GM19043 (cell line): ENCODE results near the gene SNAP29.
"Not testable (repeated sequence)": the region's sequence is repeated elsewhere in the genome, so short reads cannot be mapped to it uniquely, and the experiment has no call there.

Experiments used
- ATAC-seq: cut with Tn5 transposase; IDR thresholded peaks from one replicate; pipeline ENCODE4 v1.9.1; 2021; ENCODE audit warnings: low read depth; ENCODE audit not compliant: unreplicated experiment

SNAP29 gene

DNA sequence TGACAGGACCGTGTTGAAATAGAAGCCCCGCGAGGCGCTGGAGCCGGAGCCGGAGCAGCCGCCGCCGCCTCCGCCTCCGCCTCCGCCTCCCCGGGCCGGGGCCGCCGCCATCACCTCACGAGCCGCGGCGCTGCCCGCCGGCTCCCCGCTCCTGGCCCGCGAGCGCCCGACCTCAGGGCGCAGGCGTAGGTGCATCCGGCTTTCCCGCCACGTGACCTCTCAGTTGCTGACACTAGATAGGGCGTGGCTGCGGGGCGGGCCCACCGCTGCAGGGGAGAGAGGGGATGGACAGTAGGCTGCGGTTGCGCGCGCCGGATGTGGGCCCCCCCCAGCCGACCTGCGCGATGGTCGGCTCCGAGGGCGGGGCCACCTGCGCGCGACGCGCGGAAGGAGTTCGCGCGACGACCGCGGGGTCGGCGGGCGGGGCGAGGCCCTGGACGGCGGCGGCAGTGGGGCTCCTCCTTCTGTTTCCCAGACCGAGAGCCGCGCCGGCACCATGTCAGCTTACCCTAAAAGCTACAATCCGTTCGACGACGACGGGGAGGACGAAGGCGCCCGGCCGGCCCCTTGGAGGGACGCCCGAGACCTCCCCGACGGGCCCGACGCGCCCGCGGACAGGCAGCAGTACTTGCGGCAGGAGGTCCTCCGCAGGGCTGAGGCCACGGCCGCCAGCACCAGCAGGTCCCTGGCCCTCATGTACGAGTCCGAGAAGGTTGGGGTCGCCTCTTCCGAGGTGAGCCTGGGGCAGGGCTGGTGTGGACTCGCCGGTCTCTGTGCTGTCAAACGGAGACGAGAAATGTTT is at the start of gene SNAP29, which contains the start of gene PI4KA:
Gene SNAP29 (plus strand): TSS at position 393 of the 802 bp plus-strand sequence. CDS start 104 bp downstream, at position 497.
Gene PI4KA (minus strand): TSS at position 197 of the 802 bp plus-strand sequence. CDS start 86 bp downstream, at position 111.
- peak; percentile 91 for ATAC-seq

DNA sequence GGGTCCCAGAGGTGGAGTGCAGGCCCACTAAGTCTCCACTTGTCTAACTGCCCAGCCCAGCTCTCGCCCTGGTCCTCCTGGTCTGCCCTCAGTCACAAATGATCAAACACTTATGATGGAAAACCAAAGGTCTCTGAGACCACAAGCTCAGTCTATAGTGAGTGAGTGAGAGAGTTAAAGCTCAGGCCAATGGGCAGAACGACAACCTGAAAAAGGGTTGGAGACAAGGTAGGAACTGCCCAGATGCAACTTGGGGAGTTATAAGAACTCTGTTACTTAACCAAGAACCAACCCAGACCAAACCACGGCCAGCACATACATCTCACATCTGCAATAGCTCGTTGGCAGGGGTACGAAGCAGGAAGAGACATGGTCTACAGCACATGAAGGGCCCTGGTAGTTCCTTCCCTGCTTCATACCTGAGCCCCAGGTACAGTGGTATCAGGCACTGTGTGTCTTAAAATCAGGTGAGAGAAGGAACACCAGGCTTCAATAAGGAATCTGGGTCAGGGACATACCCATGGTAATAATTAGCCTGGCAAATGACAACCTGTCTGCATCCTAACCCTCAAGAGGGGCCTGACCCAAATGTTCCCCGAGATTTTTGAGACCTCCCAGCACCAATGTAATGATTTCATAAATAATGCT is 49.1 kb upstream of the SNAP29 start:
- ATAC-seq = no peak

DNA sequence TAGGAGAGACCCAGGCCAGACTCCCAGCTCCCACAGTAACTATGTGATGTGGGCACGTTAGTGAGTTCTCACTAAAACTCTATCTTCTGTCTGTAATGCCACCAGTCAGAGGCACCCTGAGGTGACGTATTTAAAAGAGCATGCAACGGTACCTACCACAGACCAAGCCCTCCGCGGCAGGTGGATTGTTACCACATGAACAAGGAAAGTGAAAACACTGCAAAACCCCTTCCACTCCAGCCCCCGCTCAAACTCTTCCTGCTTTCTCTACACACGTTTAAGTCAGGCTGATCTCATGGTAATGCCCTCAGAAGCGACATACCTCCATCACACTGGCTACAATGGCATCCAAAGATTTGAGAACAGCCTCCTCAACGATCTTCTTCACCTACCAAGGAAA is 48.2 kb upstream of the SNAP29 start:
- no peak for ATAC-seq

DNA sequence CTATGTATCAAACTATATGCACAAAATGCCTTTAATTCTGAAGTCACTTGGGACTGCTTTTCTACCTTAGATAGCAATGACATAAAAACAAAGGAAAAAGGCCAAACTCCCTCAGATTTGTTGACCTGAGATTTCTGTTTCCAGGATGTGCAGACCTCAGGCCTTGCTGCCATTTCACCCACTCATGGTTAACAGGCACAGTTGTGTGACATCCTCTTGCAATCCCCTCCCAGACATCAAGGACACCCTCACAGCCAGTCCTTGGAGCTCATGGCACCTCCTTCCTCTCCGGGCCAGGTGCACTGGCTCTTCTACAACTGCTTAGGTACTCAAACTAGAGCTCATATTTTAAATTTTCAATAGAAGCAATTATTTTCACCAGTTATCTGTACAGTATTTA is 47.6 kb upstream of the SNAP29 start:
- ATAC-seq = no peak

DNA sequence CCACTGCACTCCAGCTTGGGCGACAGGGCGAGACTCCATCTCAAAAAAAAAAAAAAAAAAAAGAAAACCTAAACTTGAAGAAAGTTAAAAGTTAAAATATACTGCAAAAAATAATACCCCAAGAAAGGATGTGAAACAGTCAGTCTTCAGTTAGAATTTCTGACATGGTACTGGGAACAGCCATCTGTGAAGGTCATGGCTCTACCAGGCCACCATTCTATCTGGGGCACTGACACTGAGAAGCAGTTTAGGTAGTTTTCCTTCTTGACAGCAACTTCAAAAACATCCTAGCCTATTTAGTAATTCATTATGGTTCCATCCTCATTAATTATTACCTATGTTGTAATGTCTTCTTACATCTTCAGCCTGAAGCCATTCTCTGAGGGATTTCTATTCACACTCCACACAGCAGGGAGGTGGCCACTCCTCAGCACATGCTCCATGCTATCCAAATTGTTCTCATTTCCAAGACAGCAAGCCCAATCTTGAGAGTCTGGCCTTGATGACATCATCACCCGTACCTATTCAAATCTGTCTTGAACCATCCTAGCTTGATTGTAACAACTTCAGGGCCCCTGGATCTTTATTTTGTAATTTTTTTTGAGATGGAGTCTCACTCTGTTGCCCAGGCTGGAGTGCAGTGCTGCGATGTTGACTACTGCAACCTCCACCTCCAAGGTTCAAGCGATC is 46.7 kb upstream of the SNAP29 start:
- ATAC-seq = no peak

DNA sequence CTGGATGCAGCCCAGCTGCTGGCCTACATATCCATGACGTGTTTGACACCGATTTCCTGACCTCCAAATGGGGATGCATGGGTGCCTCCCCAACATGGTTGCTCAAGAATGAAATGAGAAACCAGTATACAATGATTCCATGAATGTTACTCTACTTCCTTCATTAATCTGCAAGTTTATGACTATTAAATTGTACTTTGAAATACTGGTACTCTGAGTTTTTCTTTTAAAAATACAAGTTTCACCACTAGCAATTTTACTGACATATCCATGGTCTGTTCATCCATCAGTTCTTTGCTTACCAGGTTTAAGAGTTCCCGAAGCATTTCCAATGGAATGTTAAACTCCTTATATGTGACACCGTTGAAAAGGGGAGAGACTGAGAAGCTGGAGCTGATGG is 45.8 kb upstream of the SNAP29 start:
- ATAC-seq = no peak

DNA sequence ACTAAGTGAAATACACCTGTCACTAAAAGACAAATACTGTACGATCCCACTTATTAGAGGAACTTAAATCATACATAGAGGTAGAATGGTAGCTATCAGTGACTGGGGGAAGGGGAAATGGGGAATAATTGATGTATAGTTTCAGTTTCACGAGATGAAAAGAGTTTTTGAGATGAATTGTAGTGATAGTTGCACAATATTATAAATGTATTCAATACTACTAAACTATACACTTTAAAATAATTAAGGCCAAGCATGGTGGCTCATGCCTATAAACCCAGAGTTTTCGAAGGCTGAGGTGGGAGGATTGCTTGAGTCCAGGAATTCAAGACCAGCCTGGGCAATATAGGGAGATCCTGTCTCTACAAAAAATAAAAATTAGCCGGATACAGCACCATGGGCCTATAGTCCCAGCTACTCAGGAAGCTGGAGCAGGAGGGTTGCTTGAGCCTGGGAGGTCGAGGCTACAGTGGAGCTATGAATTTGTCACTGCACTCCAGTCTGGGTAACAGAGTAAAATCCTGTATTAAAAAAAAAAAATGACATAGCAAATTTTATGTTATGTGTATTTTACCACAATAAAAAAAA is 44.5 kb upstream of the SNAP29 start:
- no peak for ATAC-seq

DNA sequence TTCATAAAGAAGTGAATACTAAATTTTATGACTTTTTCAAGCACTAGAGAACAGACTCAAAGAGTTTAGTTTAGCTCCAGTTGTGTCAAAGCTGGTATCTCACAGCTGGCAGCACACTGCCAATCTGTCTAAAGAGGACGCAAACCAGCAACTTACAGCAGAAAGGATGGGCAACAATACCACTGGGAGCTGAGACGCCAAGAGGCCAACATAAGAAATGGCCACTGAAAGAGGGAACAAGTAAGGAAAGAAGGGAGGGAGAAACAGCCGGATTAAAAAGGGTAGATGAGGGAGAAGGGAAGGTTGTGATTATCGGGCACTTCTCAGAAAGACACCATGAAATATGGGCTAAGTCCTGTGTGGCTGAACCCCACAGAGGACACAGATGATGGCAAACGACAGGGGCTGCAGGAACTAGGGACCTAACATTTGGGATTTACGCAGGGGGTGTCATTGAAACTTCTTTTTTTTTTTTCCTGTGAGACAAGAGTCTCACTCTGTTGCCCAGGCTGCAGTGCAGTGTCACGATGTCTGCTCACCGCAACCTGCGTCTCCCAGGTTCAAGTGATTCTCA is 43.2 kb upstream of the SNAP29 start:
- no peak for ATAC-seq

DNA sequence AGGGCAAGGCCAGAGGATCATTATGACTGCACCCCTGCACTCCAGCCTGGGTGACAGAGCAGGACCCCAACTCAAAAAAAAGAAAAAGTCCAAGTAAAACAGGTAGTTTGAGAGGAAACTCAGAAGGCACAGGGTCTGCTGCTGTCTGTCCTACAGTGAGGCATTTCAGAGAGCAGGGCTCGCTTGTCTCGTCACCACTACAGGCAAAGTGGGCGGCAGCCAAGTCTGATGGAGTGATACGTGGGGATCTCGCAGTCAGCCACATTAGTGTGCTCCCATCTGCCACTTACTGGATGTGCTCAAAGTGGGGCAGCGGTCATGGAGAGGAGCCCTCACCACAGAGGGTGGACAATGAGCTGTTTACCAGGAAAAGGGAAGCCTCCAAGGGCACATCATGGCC is 42.2 kb upstream of the SNAP29 start:
- ATAC-seq = no peak

DNA sequence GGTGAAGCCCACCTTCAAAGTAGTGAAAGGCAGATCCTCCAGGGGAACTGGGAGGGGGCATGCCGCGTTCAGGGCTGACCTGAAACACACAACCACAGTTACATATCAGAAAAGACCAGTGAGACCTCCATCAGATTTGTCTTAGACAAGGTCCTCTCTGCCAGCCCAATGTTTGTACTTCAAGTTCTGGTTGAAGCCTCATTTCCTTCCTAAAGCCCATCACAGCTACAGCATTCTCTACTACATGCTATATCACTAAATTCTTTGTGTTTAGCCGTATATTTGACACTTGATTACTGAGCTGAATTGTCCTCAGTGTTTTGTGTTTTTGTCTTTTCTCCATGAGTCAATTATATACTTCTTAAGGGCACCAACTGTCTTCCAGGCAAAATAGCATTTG is 40.3 kb upstream of the SNAP29 start:
- ATAC-seq = no peak

DNA sequence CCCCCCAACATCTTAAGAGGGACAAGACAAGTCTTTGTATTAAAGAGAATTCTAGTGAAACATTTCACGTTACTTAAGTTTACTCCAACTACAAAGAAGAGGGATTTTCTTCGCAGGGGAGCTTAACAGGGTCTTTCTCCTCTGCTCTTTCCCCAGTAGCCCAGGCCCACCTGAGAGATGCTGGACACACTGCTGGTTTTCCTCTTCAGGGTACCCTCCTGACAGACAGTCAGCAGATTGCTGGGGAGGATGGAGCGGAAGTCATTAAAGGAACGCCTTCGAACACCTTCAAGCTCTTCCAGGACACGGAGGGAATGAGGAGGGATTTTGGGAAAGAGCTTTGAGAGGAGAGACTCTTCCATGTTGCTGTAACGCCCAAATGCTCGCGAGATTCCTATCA is 39.3 kb upstream of the SNAP29 start:
- ATAC-seq = no peak

DNA sequence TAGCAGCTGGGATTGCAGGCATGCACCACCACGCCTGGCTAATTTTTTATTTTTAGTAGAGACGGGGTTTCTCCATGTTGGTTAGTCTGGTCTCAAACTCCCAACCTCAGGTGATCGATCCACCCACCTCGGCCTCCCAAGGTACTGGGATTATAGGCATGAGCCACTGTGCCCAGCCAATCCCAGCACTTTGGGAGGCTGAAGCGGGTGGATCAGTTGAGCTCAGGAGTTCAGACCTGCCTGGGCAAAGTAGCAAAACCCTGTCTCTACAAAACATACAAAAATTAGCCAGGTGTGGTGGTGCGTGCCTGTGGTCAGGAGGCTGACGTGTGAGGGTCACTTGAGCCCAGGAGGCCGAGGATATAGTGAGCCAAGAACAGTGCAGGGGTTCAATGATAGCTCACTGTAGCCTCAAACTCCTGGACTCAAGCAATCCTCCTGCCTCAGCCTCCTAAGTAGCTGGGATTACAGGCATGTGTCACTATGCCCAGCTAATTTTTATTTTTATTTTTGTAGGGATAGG is 37.0 kb upstream of the SNAP29 start:
- not testable (repeated sequence) for ATAC-seq

DNA sequence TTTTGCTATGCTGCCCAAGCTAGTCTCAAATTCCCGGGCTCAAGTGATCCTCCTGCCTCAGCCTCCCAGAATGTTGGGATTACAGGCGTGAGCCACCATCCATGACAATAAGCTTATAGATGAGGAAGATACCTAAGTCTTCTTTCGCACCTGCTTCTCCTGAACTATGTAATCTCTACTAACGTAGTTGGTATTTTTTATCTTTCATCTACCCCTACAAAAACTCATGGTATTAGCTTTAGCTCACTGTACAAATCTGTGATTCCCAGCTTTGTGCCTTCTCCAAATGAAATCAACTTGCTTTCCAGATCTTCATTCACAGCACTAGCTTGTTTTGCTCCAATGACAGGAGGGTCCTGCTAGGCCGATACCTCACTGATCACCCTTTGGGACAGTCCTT is 36.6 kb upstream of the SNAP29 start:
- no peak for ATAC-seq

DNA sequence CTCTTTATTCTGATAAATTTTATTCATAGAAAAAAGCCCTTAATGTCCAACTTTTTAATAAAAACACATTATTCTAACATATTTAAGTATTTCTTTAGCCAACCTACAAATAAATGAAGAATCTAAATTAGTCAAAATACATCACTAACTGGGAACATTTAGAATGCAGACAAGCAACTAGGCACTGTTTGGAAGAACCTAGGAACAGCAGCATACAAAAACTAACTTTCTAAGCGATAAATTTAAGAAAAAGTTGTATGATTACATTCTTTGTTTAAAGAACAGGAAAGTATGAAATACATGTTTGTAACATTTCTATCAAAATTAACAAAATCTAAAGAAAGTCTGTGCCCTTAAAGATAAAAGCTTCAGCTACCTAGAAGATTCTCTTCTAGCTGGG is 35.5 kb upstream of the SNAP29 start:
- ATAC-seq = no peak

DNA sequence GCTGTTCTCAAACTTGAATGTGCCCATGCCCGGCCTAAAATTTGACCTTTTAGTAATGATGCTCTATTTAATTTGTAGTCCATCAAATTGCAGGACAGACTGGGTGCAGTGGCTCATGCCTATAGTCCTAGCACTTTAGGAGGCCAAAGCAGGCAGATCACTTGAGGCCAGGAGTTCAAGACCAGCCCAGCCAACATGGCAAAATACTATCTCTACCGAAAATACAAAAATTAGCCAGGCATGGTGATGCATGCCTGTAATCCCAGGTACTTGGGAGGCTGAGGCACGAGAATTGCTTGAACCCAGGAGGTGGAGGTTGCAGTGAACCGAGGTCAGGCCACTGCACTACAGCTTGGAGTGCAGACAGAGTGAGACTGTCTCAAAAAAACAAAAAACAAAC is 33.6 kb upstream of the SNAP29 start:
- not testable (repeated sequence) for ATAC-seq

DNA sequence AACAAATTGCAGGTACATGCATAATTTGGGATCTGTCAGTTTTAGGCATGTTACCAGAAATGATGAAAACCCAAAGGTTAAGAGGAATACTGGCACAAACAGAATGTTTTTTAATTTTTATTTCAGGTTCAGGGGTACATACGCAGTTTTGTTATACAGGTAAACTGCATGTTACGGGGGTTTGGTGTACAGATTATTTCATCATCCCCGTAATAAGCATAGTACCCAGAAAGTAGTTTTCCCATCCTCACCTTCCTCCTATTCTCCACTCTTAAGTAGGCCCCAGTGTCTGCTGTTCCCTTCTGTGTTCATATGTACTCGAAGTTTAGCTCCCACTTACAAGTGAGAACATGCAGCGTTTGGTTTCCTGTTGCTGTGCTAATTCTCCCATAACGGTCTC is 33.2 kb upstream of the SNAP29 start:
- no peak for ATAC-seq

DNA sequence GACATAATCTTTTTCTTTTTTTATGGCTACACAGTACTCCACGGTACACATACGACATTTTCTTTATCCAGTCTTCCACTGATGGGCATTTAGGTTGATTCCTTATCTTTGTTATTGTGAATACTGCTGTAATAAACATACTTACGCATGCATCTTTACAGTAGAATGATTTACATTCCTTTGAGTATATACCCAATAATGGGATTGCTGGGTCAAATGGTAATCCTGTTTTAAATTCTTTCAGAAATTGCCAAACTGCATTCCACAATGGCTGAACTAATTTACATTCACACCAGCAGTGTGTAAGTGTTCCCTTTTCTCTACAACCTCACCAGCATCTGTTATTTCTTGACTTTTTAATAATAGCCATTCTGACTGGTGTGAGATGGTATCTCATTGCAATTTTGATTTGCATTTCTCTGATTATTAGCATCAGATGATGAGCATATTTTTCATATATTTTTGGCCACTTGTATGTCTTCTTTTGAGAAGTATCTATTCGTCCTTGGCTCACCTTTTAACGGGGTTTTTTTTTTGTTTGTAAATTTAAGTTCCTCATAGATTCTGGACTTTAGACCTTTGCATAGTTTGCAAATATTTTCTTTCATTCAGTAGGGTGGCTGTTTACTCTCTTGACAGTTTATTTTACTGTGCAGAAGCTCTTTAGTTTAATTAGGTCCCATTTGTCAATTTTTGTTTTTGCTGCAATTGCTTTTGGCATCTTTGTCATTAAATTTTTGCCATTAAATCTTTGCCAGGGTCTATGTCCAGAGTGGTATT is 32.2 kb upstream of the SNAP29 start:
- ATAC-seq = not testable (repeated sequence)

DNA sequence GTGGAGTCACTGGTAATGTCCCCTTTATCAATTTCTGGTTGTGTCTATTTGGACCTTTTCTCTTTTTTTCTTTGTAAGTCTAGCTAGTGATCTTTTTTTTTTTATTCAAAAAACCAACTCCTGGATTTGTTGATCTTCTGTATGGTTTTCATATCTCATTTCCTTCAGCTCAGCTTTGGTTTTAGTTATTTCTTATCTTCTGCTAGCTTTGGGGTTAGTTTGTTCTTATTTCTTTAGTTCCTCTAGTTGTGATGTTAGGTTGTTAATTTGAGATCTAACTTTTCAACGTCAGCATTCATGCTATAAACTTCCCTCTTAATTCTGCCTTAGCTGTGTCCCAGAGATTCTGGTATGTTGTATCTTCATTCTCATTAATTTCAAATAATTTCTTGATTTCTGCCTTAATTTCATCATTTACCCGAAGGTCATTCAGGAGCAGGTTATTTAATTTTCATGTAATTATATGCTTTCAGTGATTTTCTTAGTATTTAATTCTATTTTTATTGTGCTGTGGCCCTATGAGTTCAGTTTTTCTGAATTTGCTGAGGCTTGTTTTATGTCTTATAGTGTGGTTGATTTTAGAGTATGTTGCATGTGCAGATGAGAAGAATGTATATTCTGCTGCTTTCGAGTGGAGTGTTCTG is 29.2 kb upstream of the SNAP29 start:
- no peak for ATAC-seq

DNA sequence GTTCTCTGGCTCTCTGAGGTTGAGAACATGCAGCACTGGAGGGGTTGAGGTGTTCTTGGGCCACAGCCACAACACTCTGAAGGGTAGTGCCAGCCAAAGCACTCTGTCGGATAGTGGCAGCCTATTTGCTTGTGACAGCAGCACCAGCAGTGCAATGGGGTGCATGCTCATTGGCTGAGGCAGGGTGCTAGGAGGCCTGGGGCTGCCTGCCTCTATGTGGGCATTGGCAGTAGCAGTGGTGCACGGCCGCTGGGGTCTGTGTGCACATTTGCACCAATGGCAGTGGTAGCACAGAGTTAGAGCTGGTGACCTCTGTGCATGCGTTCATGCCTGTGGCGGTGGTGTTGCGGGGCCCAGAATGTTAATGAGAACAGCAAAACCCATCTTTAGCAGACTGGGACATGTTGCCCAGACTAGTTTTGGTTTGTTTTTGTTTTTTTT is 25.6 kb upstream of the SNAP29 start:
- no peak for ATAC-seq
